Neural crest cell (in vitro differentiated cells): Measurements from ENCODE around the gene HYI. TPM values are rescaled to one million over a fixed set of nuclear protein-coding genes. Genes with fewer than 3 reads are reported as not detected.

Experiments used
- DNase-seq: peaks from one replicate; pipeline ENCODE4 v3.0.0; 2021; ENCODE audit warnings: low read depth, mixed read lengths, low spot score
- H3K27ac Mint-ChIP-seq: one replicate; pipeline ENCODE4 v1.8.0; 2021; ENCODE audit warnings: mild to moderate bottlenecking, mixed read lengths; ENCODE audit not compliant: unreplicated experiment
- H3K27me3 Mint-ChIP-seq: 2 replicates; pipeline ENCODE4 v1.8.0; 2021; ENCODE audit warnings: low read depth, mild to moderate bottlenecking, mixed read lengths
- H3K36me3 Mint-ChIP-seq: 2 replicates; pipeline ENCODE4 v1.8.0; 2021; ENCODE audit warnings: low read depth, mild to moderate bottlenecking, mixed read lengths
- H3K4me1 Mint-ChIP-seq: 2 replicates; pipeline ENCODE4 v1.8.0; 2021; ENCODE audit warnings: mixed read lengths
- H3K4me3 Mint-ChIP-seq: one replicate; pipeline ENCODE4 v1.8.0; 2021; ENCODE audit warnings: mild to moderate bottlenecking, mixed read lengths
- H3K9me3 Mint-ChIP-seq: 2 replicates; pipeline ENCODE4 v1.8.0; 2021; ENCODE audit warnings: mixed read lengths
- microRNA-seq: library from miRNA; unstranded; fragments of <30 nt; microRNA quantifications from one replicate; pipeline ENCODE4, GENCODE V29; 2020
- total RNA-seq: library from RNA; stranded (reverse); gene quantifications from 2 replicates; pipeline ENCODE4 v1.2.1, GENCODE V29; 2021
- TF ChIP-seq, protein P1 (sequence below): fragments of 200-600 bp; sonication (generic); conservative IDR thresholded peaks from 2 replicates; pipeline ENCODE4 v1.5.0; 2021; ENCODE audit warnings: antibody characterized with exemption, mild to moderate bottlenecking

Gene HYI
- total RNA-seq, 1 donor from 2014 or later: 46.6 TPM

DNA sequence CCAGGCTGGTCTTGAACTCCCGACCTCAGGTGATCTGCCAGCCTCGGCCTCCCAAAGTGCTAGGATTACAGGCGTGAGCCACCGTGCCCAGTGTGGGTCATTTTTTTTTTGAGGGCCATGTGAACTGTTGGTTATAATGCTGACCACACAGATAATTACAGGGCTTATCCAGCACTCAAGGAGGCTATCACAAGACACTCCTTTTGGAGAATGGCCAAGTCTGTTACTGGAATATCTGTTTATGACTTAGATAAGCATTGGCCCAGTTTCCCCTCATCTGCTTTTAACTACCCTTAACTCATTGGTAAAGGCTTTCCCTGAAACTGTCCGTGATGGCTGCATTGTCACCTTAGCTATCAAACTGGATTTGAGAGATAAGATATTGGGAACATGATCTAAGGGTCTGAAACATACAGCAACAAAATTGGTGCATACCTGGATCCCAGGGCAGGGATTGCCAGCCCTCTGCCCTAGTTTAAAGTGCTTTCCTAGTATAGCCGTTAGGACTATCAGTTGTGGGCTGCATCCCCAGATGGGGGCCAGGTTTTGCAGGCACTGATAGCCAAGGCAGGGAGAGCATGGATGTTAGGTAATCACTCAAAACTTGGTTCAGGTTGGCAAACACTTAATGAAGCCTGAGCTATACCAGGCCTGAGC is 48.4 kb downstream of the HYI start:
- Mint-ChIP-seq H3K4me3 (no peak overlapping the region), H3K27me3 (no peaks in the 10 kb centered on the region), H3K9me3 (no peaks in the 10 kb centered on the region), H3K4me1 (no peaks in the 10 kb centered on the region), H3K27ac (no peak overlapping the region), H3K36me3 (peaks cover 16% of the 10 kb centered on the region)
- TF ChIP-seq, protein P1, sequence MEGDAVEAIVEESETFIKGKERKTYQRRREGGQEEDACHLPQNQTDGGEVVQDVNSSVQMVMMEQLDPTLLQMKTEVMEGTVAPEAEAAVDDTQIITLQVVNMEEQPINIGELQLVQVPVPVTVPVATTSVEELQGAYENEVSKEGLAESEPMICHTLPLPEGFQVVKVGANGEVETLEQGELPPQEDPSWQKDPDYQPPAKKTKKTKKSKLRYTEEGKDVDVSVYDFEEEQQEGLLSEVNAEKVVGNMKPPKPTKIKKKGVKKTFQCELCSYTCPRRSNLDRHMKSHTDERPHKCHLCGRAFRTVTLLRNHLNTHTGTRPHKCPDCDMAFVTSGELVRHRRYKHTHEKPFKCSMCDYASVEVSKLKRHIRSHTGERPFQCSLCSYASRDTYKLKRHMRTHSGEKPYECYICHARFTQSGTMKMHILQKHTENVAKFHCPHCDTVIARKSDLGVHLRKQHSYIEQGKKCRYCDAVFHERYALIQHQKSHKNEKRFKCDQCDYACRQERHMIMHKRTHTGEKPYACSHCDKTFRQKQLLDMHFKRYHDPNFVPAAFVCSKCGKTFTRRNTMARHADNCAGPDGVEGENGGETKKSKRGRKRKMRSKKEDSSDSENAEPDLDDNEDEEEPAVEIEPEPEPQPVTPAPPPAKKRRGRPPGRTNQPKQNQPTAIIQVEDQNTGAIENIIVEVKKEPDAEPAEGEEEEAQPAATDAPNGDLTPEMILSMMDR: no peak
- no peak for DNase-seq

DNA sequence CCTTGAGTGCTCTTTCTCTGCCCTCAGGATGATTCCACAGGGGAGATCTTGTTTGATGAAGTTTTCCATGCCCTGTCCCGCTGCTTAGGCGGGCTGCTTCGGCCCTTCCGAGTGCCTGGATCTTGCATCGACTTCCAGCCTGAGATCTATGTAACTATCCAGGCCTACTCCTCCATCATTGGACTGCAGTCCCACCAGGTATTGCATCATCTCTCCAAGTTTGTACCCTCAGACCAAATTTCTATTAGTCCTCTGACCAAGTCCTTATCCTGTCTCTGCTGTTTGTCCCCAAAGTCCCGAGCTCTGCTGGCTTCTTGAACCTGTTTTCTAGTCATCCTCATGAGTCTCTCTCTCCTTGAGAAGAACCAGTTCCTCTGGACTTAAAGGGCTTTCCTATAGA is 49.4 kb downstream of the HYI start:
- no peaks in the 10 kb centered on the region for H3K9me3 Mint-ChIP-seq
- peaks cover 12% of the 10 kb centered on the region for H3K36me3 Mint-ChIP-seq
- H3K27ac Mint-ChIP-seq: peak overlapping the region; percentile 23
- TF ChIP-seq, protein P1: no peak
- DNase-seq: no peak
- no peaks in the 10 kb centered on the region for H3K4me1 Mint-ChIP-seq
- H3K4me3 Mint-ChIP-seq: no peak overlapping the region
- H3K27me3 Mint-ChIP-seq: no peaks in the 10 kb centered on the region

DNA sequence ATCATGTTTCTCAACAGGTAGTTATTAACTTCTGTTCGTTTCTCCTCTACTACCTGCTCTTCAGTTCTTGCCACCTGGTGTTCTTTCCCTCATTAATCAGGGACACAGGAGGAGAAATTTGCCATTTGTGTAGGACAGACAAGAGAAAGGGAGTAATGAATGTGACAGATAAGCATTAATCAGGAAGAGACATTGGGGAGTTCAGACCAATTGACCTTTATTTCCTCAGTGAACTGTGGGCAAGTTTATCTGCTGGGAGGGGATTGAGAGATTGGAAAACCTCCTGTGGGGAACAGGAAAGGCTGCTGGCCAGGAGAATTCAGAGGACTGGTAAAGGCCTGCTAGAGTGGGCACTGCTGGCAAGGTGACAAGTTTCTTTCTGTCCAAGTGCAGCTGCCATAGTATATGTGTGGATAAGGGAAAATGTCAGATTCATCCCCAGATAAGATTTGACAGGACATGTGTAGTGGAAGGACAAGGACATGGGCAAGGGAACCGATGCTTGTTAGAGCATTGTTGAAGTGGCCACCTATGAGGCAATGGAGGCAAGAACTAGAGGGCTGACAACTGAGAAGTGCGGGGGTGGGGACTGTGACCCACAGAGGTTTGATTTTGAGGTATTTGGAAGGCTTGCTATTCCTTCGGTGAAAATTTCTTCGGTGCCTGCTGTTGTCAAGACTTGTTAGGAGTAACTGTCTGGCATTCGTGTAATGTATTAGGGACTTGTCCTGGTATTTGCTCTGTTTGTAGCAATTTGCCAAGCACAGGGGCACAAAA is 51.5 kb downstream of the HYI start:
- Mint-ChIP-seq H3K36me3 (peaks cover 8% of the 10 kb centered on the region), H3K27ac (no peak overlapping the region), H3K4me1 (no peaks in the 10 kb centered on the region), H3K4me3 (no peak overlapping the region), H3K27me3 (no peaks in the 10 kb centered on the region), H3K9me3 (no peaks in the 10 kb centered on the region)
- TF ChIP-seq, protein P1: no peak
- DNase-seq: no peak

Small RNAs within 50 kb of the gene (microRNA-seq; reads per million reads assigned to microRNA genes)
- gene MIR6735: 4.1 reads per million

Other genes with a start within 250 kb of the HYI start
- gene TMEM125, start 183.9 kb downstream of the HYI start, total RNA-seq: 0.14 TPM in 1 of 2 replicates, not detected in the other
- not detected in 2 replicates for gene C1orf210, start 168.3 kb downstream of the HYI start, total RNA-seq
- 2.2 and 2.8 TPM in 2 replicates for gene TIE1, start 152.9 kb downstream of the HYI start, total RNA-seq
- gene MPL, start 116.1 kb downstream of the HYI start, total RNA-seq: not detected in 2 replicates
- gene CDC20, start 95.0 kb downstream of the HYI start, total RNA-seq: 180 and 196 TPM in 2 replicates
- gene ELOVL1, start 85.9 kb downstream of the HYI start, total RNA-seq: 30.8 and 31.8 TPM in 2 replicates
- gene MED8, start 64.1 kb downstream of the HYI start, total RNA-seq: 30.8 and 33.9 TPM in 2 replicates
- gene SZT2, start 64.0 kb downstream of the HYI start, total RNA-seq: 39.4 and 42.0 TPM in 2 replicates
- gene PTPRF, start 77.0 kb upstream of the HYI start, total RNA-seq: 119 and 125 TPM in 2 replicates
- 69.4 and 70.4 TPM in 2 replicates for gene KDM4A, start 196.2 kb upstream of the HYI start, total RNA-seq